KOPT-K1 (cell line): ENCODE results near the gene MPLKIP.
"Not testable (repeated sequence)": the region's sequence is repeated elsewhere in the genome, so short reads cannot be mapped to it uniquely, and the experiment has no call there.

Experiments used
- H3K27ac ChIP-seq: fragments of 200-600 bp; sonication (generic); 2 replicates; pipeline ENCODE4 v1.5.1; 2016; ENCODE audit warnings: antibody characterized with exemption, mild to moderate bottlenecking, low read depth, low read length; ENCODE audit not compliant: poor library complexity, severe bottlenecking
- H3K36me3 ChIP-seq: fragments of 200-600 bp; sonication (generic); 2 replicates; pipeline ENCODE4 v1.5.1; 2017; ENCODE audit warnings: antibody characterized with exemption, mild to moderate bottlenecking, low read length, moderate library complexity; ENCODE audit not compliant: insufficient read depth
- H3K9me3 ChIP-seq: fragments of 200-600 bp; sonication (generic); 2 replicates; pipeline ENCODE4 v1.5.1; 2017; ENCODE audit warnings: antibody characterized with exemption, low read length, mild to moderate bottlenecking; ENCODE audit not compliant: insufficient read depth, poor library complexity, severe bottlenecking

The MPLKIP gene

DNA sequence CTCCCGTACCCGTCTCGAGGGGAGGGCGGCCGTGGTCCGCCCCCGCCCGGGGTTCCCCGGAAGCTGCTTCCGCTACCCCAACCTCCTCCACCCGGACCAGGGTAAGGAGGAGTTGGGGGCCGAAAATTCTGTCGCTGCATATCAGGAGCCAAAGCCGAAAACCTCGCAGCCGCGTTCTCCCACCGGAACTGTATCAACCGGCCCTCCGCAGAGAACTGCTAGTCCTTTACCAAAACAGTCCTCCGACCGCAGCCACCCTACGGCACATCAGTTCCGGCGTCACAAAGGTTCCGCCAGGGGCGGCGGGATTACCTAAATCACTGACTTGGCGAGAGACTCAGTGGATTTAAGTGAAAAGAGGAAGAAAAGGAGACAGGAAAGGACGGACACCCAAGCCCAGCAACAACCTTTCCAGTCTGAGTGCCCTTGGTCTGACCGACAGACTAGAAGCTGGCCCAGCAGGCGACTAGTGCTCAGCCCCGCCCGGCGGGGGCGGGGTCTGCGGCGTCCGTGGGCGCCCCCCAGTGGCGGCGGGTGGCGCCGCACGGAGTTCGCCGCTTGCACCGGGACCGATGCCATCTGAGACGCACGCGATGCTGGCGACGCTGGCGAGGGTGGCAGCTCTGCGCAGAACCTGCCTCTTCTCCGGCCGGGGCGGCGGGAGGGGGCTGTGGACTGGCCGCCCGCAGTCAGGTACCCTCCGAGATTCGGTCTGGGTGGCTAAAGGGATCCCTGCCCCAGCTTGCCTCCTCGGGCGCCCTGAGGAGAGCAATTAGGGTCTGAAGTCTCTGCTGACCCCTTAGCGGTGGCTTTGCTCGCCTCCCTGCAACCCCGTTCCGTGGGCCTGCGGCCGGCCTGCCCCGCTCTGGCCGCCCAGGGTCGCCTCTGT, at the start of gene MPLKIP, which contains the start of gene SUGCT:
TSS of gene MPLKIP (minus strand) at position 195 of the 889 bp plus-strand sequence. CDS start at position 140, 55 bp downstream.
TSS of gene SUGCT (plus strand) at position 578 of the 889 bp plus-strand sequence.
- peaks cover 4% of the 10 kb centered on the region for H3K9me3 ChIP-seq
- peaks cover 31% of the 10 kb centered on the region for H3K36me3 ChIP-seq
- peak within 1 kb of the TSS; percentile 84 for H3K27ac ChIP-seq

GRCh38 chr7:40182452-40182851, 48.0 kb upstream of the MPLKIP start:
- H3K27ac ChIP-seq = no peak overlapping the region
- H3K36me3 ChIP-seq = no peaks in the 10 kb centered on the region
- no peaks in the 10 kb centered on the region for H3K9me3 ChIP-seq

- Histone ChIP-seq H3K9me3 (no peaks in the 10 kb centered on the region), H3K36me3 (no peaks in the 10 kb centered on the region), H3K27ac (no peak overlapping the region)
These were observed 42.6 kb upstream of the MPLKIP start for GRCh38 chr7:40177071-40177470.

DNA sequence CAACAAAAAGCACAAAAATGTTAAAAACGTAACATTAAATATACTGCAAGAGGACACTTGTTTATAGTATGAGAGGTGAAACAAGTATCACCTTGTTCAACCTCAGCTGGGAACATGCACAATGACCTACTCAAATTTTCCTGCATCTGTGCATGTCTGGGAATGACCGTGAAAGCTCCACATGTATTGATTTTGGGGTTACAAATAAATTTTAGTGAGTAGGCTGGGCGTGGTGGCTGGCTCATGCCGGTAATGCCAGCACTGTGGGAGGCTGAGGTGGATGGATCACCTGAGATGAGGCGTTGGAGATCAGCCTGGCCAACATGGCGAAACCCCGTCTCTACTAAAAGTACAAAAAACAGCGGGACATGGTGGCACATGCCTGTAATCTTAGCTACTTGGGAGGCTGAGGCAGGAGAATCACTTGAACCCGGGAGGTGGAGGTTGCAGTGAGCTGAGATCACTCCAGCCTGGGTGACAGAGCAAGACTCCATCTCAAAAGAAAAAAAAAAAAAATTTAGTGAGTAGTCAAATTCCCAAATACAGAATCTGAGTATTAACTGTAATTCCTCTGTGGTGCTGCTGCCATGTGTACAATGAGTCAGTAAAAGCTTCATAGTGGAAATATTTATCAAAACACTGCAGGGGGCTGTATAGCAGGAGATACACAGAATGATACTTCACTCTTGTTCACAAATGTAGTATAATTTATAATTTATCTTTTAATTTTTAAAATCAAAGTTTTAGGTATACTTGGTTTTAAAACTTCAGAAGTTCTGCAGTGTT, 41.5 kb upstream of the MPLKIP start:
- Histone ChIP-seq H3K9me3 (no peaks in the 10 kb centered on the region), H3K36me3 (no peaks in the 10 kb centered on the region), H3K27ac (no peak overlapping the region)

- H3K36me3 ChIP-seq, H3K9me3 ChIP-seq, H3K27ac ChIP-seq: not testable (repeated sequence)
These were observed 40.8 kb upstream of the MPLKIP start for GRCh38 chr7:40175256-40175655.

- not testable (repeated sequence) for H3K27ac ChIP-seq, H3K36me3 ChIP-seq, H3K9me3 ChIP-seq
These were observed 38.7 kb upstream of the MPLKIP start for GRCh38 chr7:40173121-40173520.

- not testable (repeated sequence) for H3K27ac ChIP-seq, H3K9me3 ChIP-seq, H3K36me3 ChIP-seq
These were observed 33.8 kb upstream of the MPLKIP start for GRCh38 chr7:40168266-40168665.

DNA sequence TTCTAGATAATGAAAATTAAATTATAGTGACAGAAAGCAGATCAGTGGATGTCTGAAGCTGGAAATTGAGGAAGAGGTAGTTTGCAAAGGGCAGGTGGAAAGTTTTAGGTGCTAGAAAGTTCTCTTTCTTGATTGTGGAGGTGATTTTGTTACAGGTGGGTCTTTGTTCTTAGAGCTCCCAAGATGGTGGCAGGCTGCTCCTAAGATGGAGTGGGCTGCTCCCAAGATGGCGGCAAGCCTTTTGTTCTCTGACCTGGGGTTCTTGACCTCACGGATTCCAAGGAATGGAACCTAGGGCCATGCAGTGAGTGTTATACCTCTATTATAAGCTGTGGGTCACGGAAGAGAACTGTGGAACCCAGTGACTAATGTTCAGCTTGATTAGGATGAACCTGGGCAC, 32.9 kb upstream of the MPLKIP start:
- no peak overlapping the region for H3K27ac ChIP-seq
- no peaks in the 10 kb centered on the region for H3K9me3 ChIP-seq
- H3K36me3 ChIP-seq = no peaks in the 10 kb centered on the region

GRCh38 chr7:40165216-40165615, 30.8 kb upstream of the MPLKIP start:
- H3K27ac ChIP-seq = no peak overlapping the region
- H3K9me3 ChIP-seq = no peaks in the 10 kb centered on the region
- no peaks in the 10 kb centered on the region for H3K36me3 ChIP-seq

GRCh38 chr7:40162516-40162915, 28.1 kb upstream of the MPLKIP start:
- Histone ChIP-seq H3K27ac (no peak overlapping the region), H3K36me3 (no peaks in the 10 kb centered on the region), H3K9me3 (no peaks in the 10 kb centered on the region)

DNA sequence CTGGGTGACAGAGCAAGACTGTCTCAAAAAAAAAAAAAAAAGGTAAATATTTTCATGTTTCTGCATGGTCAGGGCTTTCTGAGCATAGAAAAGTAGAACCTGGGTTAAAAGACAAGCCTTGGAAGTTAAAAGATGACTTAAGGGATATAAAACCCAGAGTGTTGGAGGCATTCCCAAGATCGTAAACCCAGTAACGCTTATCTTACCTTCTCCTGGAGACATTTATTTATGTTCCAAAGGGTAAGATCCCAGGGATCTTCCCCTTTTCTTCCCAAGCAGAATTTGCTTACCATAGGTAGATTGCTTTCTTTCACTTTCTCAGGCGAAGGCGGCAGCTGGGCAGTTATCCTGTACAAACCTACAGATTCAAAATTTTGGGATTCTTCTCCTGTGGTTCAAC, 22.6 kb upstream of the MPLKIP start:
- H3K27ac ChIP-seq = no peak overlapping the region
- H3K9me3 ChIP-seq = no peaks in the 10 kb centered on the region
- H3K36me3 ChIP-seq = no peaks in the 10 kb centered on the region

GRCh38 chr7:40151504-40151903, 17.1 kb upstream of the MPLKIP start:
- no peaks in the 10 kb centered on the region for H3K36me3 ChIP-seq
- H3K27ac ChIP-seq = no peak overlapping the region
- H3K9me3 ChIP-seq = peaks cover 2% of the 10 kb centered on the region

DNA sequence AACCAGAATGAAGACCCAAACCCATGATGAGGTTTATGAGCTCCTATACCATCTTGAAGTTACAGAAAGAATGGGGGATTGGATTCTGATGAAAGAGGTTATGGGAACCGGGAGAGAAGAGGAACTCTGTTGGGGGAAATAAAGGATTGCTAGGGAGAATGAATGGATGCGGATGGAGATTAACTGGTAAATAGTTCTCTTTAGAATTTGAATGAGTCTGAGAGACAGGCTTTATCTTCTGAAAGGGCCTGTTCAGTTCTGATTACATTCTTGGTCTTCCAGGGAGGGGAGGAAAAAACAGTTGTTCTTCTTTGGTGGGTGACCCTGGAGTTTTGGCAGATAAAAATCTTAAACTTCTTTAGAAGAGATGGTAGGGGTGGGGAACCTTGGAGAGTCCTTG, 14.2 kb upstream of the MPLKIP start:
- Histone ChIP-seq H3K36me3 (no peaks in the 10 kb centered on the region), H3K9me3 (peaks cover 9% of the 10 kb centered on the region), H3K27ac (no peak overlapping the region)

DNA sequence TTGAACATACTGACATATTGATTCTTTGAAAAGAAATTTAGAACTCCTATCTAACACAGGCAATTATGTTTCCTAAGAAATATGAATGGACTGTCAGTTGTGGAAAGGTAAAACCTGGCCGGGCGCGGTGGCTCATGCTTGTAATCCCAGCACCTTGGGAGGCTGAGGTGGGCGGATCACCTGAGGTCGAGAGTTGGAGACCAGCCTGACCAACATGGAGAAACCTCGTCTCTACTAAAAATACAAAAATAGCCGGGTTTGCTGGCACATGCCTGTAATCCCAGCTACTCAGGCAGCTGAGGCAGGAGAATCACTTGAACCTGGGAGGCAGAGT, 13.8 kb upstream of the MPLKIP start:
- H3K27ac ChIP-seq, H3K9me3 ChIP-seq, H3K36me3 ChIP-seq: not testable (repeated sequence)

GRCh38 chr7:40147371-40148246, 13.2 kb upstream of the MPLKIP start:
- Histone ChIP-seq H3K36me3 (no peaks in the 10 kb centered on the region), H3K9me3 (peaks cover 9% of the 10 kb centered on the region), H3K27ac (no peak overlapping the region)
